Fibroblast of skin of right quadriceps (primary cell): ENCODE results near the gene KIAA0825.
"Not testable (repeated sequence)": the region's sequence is repeated elsewhere in the genome, so short reads cannot be mapped to it uniquely, and the experiment has no call there.

Experiments used
- DNase-seq: peaks from one replicate; pipeline ENCODE4 v3.0.0-alpha.2; 2013

The KIAA0825 gene

DNA sequence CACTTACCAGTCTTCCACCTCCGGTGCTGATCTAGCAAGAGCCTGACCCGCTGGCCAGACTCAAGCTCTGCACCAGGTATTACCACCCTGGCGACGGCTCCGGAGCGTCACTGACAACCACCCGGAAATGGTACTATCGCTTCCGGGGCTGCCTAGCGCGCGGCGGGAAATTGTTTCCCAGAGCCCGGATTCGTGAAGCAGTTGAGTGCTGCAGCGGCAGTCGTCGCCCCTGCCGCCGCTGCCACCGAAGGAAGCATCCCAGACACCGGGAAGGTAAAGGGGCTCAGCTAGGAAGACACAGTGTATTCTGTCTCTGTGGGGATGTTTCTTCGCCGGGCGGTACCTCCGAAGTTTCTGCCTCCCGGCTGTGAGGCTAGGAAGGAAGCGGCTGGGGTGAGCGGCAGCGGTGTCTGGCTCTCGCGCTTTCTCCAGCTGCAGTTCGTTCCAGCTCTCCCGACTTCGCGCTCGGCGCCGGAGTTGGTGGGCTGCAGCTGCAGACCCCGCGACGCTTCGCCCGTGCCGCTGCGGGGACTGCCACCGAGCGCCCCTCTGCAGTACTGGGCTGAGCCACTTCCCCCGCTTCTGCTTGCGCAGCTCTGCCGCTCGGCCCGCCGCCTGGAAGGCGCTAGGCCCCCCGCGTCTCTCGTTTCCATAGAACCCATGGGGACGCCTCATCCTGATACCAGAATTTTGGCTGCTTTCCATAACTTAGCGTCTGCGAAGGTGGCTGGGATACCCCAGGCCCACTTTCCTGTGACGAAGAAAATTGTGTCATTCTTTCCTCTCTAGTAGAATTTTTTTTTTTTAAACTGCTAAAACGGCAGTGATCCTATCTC, at the start of gene KIAA0825, which contains the start of gene SLF1:
TSS of gene KIAA0825 (minus strand) at position 112 of the 836 bp plus-strand sequence. CDS start 81,478 bp downstream, outside the sequence.
TSS of gene SLF1 (plus strand) at position 177 of the 836 bp plus-strand sequence. CDS start 10,142 bp downstream, outside the sequence.
- DNase-seq: peak; percentile 85

DNA sequence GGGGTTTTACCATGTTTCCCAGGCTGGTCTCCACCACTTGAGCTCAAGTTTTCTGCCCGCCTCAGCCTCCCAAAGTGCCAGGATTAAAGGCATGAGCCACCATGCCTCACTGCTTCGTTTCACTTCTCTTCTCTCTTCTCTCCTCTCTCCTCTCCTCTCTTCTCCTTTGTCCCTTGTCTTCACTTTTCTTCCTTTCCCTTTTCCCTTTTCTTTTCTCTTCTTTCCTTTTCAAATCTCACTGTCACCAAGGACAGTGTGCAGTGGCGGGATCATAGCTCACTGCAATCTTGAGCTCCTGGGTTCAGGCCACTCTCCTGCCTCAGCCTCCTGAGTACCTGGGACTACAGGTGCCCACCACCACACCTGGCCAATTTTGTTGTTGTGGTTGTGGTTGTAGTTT, 49.5 kb upstream of the KIAA0825 start:
- no peak for DNase-seq

- no peak for DNase-seq
These were observed 42.7 kb upstream of the KIAA0825 start for GRCh38 chr5:94661086-94661485.

- no peak for DNase-seq
These were observed 42.1 kb upstream of the KIAA0825 start for GRCh38 chr5:94660506-94660905.

DNA sequence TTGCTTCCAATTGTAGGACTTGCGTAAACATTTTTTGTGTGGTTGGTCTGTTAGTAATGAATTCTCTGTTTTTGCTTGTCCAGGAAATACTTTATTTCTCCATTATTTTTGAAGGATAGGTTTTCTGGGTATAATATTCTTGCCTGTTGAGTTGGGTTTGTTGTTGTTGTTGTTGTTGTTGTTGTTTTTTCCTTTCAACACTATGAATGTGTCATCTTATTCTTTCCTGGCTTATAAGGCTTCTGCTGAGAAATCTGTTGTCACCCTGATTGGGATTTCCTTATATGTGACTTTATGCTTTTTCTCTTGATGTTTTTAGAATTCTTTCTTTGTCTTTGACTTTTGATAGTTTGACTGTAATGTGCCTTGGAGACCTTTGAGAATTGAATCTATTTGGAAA, 39.9 kb upstream of the KIAA0825 start:
- DNase-seq: no peak

- no peak for DNase-seq
These were observed 31.5 kb upstream of the KIAA0825 start for GRCh38 chr5:94649874-94650273.

GRCh38 chr5:94646758-94647157, 28.4 kb upstream of the KIAA0825 start:
- DNase-seq: no peak

DNA sequence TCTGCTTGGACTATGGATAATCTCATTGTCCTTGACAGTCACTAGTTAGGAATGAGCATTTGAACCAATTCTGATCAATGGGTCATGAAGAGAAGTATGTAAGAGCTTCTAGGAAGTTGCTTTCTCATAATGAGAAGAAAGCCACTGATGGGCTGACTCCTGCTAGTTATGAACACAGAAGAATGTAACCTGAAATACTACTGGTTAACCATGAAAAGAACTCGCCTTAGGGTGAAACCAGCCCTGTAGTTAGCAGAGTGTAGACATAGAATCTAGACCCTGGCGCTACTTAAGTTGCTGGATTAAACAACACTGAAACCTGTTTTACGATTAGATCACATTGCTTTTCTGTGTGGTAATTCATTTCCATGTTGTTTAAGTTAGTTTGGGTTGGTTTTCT, 26.6 kb upstream of the KIAA0825 start:
- no peak for DNase-seq

DNA sequence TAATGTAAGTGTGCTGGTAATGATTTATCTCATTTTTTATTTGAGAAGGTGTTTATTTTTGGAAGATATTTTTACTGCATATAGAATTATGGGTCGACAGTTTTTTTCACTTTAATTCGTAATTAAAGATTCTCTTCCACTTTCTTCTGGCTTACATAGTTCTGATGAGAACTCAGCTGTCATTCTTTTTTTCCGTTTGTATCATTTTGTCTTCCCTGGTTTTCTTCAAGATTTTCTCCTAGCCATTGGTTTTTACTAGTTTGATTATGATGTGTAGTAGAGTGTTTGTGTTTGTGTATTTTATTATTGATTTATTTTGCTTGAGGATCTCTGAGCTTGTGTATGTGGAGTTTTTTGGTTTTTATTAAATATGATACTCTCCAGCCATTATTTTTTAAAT, 21.8 kb upstream of the KIAA0825 start:
- no peak for DNase-seq

DNA sequence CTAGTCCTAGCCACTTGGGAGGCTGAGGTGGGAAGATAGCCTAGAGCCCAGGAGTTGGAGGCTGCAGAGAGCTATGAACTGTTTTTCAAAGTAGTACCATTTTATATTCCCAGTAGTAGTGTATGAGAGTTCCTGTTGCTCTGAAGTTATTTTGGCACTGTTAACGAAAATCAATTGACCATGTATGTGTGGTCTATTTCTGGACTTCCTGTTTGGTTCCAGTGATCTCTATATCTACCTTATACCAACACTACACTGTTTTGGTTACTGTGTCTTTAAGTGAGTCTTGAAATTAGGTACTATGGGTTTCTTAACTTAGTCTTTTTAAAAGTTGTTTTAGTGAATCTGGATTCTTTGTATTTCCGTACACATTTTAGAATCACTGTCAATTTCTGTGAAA, 13.6 kb upstream of the KIAA0825 start:
- no peak for DNase-seq

DNA sequence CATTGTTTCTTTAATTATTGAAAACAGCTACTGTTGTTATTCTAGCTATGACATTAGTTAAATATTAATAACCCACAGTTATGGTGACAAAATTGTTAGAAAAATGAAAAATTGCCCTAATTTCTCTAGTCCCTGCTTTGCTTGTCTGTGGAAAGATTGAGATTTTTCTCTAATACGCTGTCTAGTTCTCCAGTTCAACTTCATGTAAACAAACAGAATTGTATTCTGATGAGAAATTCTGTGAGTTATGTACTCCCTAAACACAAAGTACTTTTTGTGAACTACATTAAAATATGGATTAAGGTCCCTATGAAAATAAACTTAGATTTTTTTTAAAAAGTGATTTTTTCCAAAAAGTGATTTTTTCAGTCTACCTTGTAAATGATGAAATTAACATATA, 8.8 kb upstream of the KIAA0825 start:
- DNase-seq: no peak

GRCh38 chr5:94623877-94624276, 5.5 kb upstream of the KIAA0825 start:
- DNase-seq: no peak

DNA sequence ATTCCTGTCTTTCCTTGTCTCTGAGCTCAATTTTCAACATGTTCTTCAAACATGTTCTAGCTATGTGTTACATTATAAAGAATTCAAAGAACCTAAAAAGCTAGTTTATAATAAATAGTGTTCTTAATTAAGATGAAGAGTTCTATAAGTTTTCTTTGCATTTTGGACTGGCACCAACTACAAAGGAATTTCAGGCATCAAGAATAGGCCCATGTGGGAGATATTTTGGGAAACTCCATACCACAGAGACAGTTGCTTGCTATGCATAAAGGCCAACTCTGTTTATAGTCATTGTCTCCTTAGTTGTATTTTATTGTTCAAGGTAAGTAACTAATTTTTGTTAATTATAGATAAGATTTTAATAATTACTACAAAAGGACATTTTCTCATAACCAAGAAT, 4.6 kb upstream of the KIAA0825 start:
- DNase-seq: peak; percentile 55

DNA sequence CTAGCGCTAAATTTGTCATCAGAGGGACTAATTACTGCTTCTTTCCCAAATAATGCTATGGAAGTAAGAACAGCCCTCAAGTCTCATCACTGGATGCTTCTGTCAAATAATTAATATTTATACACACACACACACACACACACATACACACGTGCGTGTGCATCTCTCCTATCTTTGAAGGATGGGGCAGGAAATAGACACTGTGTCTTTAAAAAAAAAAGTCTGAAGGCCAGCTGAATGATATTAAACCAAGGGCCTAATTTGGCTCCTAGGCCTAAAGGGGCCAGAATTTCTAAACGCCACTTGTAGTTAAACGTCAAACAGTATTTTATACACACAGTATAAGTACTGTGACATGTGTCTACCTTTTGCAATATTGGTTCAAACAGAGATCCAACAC, 3.4 kb upstream of the KIAA0825 start:
- DNase-seq: no peak

DNA sequence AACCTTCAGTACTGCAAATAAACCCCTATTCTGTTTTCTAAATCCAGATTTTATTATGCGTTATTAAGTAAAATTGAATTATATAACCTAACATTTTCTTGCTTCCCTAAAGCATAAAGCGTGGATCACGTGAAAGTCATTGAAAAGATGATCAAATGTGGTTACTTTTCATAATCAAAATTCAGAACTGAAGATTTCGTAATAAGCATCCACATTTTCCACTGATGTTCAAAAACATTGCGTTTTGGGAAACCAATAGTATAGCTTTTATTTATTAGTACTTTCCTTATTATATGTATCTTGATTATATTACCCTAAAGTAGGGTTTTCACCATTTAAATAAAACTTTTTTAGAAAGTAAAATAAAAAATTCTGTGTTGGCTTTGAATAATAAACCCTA, 1.9 kb upstream of the KIAA0825 start:
- DNase-seq: no peak

- DNase-seq: peak; percentile 61
These were observed 343 bp downstream of the KIAA0825 start for GRCh38 chr5:94618029-94618492.

DNA sequence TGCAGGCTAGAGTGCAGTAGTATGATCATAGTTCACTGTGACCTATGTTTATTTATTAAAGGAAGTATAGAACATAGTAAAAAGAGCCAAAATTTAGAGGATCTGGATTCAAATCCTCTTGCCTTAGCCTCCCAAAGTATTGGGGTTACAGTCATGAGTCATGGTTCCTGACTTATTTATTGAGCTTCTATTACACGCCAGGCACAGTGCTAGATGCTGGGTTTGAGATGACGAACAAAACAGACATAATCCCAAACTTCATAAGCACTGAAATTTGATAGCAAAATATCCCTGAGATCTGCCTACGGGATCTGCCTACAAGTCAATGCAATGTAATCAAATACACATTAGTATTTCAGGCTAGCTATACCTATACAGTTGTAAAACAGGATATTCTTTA, 2.5 kb downstream of the KIAA0825 start:
- no peak for DNase-seq

DNA sequence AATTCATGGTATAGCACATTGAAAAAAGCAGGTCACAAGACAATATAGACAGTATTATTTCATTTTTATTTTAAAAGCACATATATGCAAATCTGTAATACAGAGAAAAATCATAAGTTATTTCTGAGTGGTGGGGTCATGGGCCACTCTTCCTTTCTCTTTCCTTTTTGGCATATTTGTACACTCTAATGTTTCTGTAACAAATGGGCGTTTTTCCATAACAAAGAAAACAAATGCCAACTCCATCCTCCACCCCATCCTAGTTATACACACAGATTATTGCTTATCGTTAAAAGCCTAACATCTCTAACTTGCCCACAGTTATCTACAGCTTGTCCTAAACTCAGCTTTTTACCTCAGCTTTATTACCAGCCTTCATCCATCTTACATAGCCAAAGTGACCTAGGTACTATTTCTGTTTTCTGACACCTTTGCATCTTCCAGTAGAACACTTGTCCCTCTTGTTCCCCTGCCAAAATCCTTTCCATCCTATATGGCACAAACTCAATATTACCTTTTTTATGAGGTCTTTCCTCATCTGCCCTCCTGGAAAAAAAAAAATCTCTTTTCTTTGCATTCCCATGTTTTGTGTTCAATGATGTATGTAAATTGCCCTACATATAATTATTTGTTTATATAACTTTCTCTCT, 4.1 kb downstream of the KIAA0825 start:
- DNase-seq: no peak

GRCh38 chr5:94613583-94613982, 4.8 kb downstream of the KIAA0825 start:
- no peak for DNase-seq

- no peak for DNase-seq
These were observed 23.0 kb downstream of the KIAA0825 start for GRCh38 chr5:94595281-94595840.

- no peak for DNase-seq
These were observed 40.7 kb downstream of the KIAA0825 start for GRCh38 chr5:94577466-94578245.

GRCh38 chr5:94575196-94575595, 43.2 kb downstream of the KIAA0825 start:
- no peak for DNase-seq

GRCh38 chr5:94573349-94573748, 45.1 kb downstream of the KIAA0825 start:
- DNase-seq: not testable (repeated sequence)
